BLaER1 (cell line): ENCODE results near the gene FAM110C.
A peak's percentile ranks its signal among the peaks of the same experiment; 100 is the strongest.
"Not testable (repeated sequence)": the region's sequence is repeated elsewhere in the genome, so short reads cannot be mapped to it uniquely, and the experiment has no call there.

Experiments used
- H3K27ac ChIP-seq: shearing (Covaris generic); formaldehyde crosslinking; 2 replicates; pipeline ENCODE4 v1.8.1; 2022
- H3K27me3 ChIP-seq: shearing (Covaris generic); formaldehyde crosslinking; 2 replicates; pipeline ENCODE4 v1.8.1; 2022
- H3K36me3 ChIP-seq: shearing (Covaris generic); formaldehyde crosslinking; 2 replicates; pipeline ENCODE4 v1.8.1; 2022
- H3K4me1 ChIP-seq: shearing (Covaris generic); formaldehyde crosslinking; 2 replicates; pipeline ENCODE4 v1.8.1; 2022
- H3K4me2 ChIP-seq: shearing (Covaris generic); formaldehyde crosslinking; 2 replicates; pipeline ENCODE4 v1.8.1; 2022
- H3K4me3 ChIP-seq: shearing (Covaris generic); formaldehyde crosslinking; 2 replicates; pipeline ENCODE4 v1.8.1; 2022
- H3K9ac ChIP-seq: shearing (Covaris generic); formaldehyde crosslinking; 2 replicates; pipeline ENCODE4 v1.8.1; 2022
- H3K9me3 ChIP-seq: shearing (Covaris generic); formaldehyde crosslinking; 2 replicates; pipeline ENCODE4 v1.8.1; 2022
- H4K20me1 ChIP-seq: shearing (Covaris generic); formaldehyde crosslinking; 2 replicates; pipeline ENCODE4 v1.8.1; 2022
- Cebpa-rat ChIP-seq: shearing (Covaris generic); IDR thresholded peaks from 2 replicates; pipeline ENCODE4 v1.8.1; 2022

The FAM110C gene

DNA sequence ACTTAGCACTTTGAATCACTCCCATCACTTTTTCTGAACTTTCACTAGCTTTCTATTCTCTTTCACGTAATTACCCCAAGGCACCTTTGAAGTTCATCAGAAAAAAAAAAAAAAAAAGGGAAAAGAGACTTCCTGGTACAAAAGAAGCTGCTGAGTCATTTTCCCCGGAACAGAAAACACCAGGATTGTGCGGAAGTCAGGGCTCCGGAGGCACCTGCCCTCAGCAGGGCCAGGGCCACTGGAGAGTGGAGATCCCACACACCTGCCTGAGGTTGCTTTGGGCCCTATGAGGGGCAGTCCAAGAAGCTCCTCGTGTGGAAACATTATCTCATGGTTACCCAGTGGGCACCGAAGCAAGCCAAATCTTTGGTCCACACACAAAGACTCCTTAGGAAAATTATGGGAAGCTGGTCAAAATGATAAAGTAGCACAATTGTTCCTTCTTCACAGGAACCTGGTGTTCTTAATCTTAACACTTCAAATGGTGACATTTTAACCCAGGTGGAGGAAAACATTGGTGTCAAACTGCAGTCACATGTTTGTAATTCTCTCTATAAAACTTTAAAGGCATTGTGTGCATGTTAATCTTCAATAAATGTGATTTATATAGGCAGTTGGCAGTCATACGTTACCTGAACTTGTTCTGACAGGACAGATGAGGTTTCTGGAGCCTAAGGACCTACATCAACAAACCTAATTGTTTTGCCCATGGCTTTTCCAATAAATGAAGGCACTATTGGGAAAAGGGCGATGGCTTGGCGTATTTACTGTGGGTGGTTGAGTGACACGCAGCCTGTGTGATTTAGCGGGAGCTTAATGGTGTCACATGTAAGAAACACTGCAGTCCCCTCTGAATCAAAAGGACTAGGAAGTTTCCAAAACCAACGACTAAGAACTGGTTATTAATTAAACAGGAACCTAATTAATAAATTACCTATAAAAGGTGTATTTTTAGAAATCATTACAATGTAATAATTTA is 23.4 kb upstream of the FAM110C start:
- H3K27me3 ChIP-seq = no peaks in the 10 kb centered on the region
- H3K4me2 ChIP-seq = no peak overlapping the region
- H3K36me3 ChIP-seq = no peaks in the 10 kb centered on the region
- no peaks in the 10 kb centered on the region for H4K20me1 ChIP-seq
- no peak overlapping the region for H3K9ac ChIP-seq
- TF ChIP-seq Cebpa-rat = no peak
- H3K4me1 ChIP-seq = no peaks in the 10 kb centered on the region
- H3K9me3 ChIP-seq = no peaks in the 10 kb centered on the region
- no peak overlapping the region for H3K4me3 ChIP-seq
- H3K27ac ChIP-seq = no peak overlapping the region

DNA sequence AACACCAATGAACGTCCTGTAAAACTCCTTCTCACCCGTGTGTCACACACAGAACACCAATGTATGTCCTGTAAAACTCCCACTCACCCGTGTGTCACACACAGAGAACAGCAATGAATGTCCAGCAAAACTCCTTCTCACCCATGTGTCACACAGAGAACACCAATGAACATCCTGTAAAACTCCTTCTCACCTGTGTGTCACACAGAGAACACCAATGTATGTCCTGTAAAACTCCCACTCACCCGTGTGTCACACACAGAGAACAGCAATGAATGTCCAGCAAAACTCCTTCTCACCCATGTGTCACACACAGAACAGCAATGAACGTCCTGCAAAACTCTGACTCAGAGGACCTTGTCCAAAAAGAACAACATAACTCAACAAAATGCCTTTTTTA is 22.3 kb upstream of the FAM110C start:
- not testable (repeated sequence) for H3K4me2 ChIP-seq, H3K9me3 ChIP-seq, H3K9ac ChIP-seq, H3K27ac ChIP-seq, H4K20me1 ChIP-seq, H3K27me3 ChIP-seq, H3K4me1 ChIP-seq, H3K36me3 ChIP-seq, H3K4me3 ChIP-seq

GRCh38 chr2:66853-67252 is 20.5 kb upstream of the FAM110C start:
- H3K4me3 ChIP-seq = no peak overlapping the region
- no peak overlapping the region for H3K9ac ChIP-seq
- no peaks in the 10 kb centered on the region for H3K9me3 ChIP-seq
- no peak overlapping the region for H3K4me2 ChIP-seq
- no peaks in the 10 kb centered on the region for H4K20me1 ChIP-seq
- no peak for TF ChIP-seq Cebpa-rat
- H3K27ac ChIP-seq = no peak overlapping the region
- no peaks in the 10 kb centered on the region for H3K27me3 ChIP-seq
- H3K4me1 ChIP-seq = no peaks in the 10 kb centered on the region
- H3K36me3 ChIP-seq = no peaks in the 10 kb centered on the region

DNA sequence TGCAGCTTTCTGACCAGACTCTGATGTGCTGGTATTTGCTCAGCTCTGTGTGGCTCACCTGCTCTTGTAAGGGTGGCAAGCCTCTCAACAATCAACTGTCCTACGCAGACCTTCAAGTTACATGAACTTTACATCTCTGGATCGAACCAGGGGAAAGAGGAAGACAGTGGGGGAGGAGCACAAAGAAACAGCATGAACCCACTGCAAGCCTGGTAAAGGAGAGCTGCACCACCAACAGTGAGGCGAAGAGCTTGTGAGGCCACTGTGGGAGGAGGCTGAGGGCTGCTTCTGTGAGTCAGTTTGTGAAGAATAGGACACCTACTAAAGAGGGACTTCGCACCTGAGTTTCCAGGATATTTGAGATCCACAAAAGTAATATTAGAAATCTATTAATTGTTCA is 18.8 kb upstream of the FAM110C start:
- TF ChIP-seq Cebpa-rat = no peak
- Histone ChIP-seq H3K4me1 (no peaks in the 10 kb centered on the region), H3K9ac (no peak overlapping the region), H3K4me3 (no peak overlapping the region), H3K27ac (no peak overlapping the region), H3K36me3 (no peaks in the 10 kb centered on the region), H3K27me3 (no peaks in the 10 kb centered on the region), H4K20me1 (no peaks in the 10 kb centered on the region), H3K4me2 (no peak overlapping the region), H3K9me3 (peaks cover 5% of the 10 kb centered on the region)

GRCh38 chr2:55587-56448 is 9.5 kb upstream of the FAM110C start:
- H3K9me3 ChIP-seq = peaks cover 46% of the 10 kb centered on the region
- 0 out of 2 replicates have a peak, but pooled peaks cover 6% of the 10 kb centered on the region for H3K36me3 ChIP-seq
- H3K4me1 ChIP-seq = no peaks in the 10 kb centered on the region
- no peaks in the 10 kb centered on the region for H3K27me3 ChIP-seq
- H3K9ac ChIP-seq = no peak overlapping the region
- no peak overlapping the region for H3K27ac ChIP-seq
- TF ChIP-seq Cebpa-rat = no peak
- no peak overlapping the region for H3K4me2 ChIP-seq
- H4K20me1 ChIP-seq = no peaks in the 10 kb centered on the region
- H3K4me3 ChIP-seq = no peak overlapping the region

GRCh38 chr2:51613-52012 is 5.3 kb upstream of the FAM110C start:
- H3K9me3 ChIP-seq = peaks cover 14% of the 10 kb centered on the region
- no peak for TF ChIP-seq Cebpa-rat
- no peak overlapping the region for H3K9ac ChIP-seq
- H3K4me1 ChIP-seq = peaks cover 9% of the 10 kb centered on the region; the same call in 1 of the 2 replicates
- no peaks in the 10 kb centered on the region for H4K20me1 ChIP-seq
- H3K4me2 ChIP-seq = no peak overlapping the region
- no peaks in the 10 kb centered on the region for H3K36me3 ChIP-seq
- H3K4me3 ChIP-seq = no peak overlapping the region
- H3K27me3 ChIP-seq = peaks cover 15% of the 10 kb centered on the region
- H3K27ac ChIP-seq = no peak overlapping the region

GRCh38 chr2:47737-48136 is 1.4 kb upstream of the FAM110C start:
- TF ChIP-seq Cebpa-rat = no peak
- H3K4me3 ChIP-seq = no peak overlapping the region
- H3K4me1 ChIP-seq = peaks cover 21% of the 10 kb centered on the region
- H4K20me1 ChIP-seq = no peaks in the 10 kb centered on the region
- no peak overlapping the region for H3K27ac ChIP-seq
- no peak overlapping the region for H3K9ac ChIP-seq
- peaks cover 54% of the 10 kb centered on the region for H3K27me3 ChIP-seq
- peaks cover 24% of the 10 kb centered on the region for H3K9me3 ChIP-seq
- no peaks in the 10 kb centered on the region for H3K36me3 ChIP-seq
- no peak overlapping the region for H3K4me2 ChIP-seq

- Histone ChIP-seq H3K36me3 (no peaks in the 10 kb centered on the region), H3K9ac (no peak overlapping the region), H3K4me2 (peak overlapping the region; percentile 92; the same call in 1 of the 2 replicates), H3K4me3 (no peak overlapping the region), H3K27ac (no peak overlapping the region), H4K20me1 (no peaks in the 10 kb centered on the region), H3K27me3 (peaks cover 54% of the 10 kb centered on the region), H3K4me1 (peaks cover 21% of the 10 kb centered on the region), H3K9me3 (peaks cover 24% of the 10 kb centered on the region)
- TF ChIP-seq Cebpa-rat = no peak
Measured at GRCh38 chr2:47346-47725, 1.0 kb upstream of the FAM110C start.

DNA sequence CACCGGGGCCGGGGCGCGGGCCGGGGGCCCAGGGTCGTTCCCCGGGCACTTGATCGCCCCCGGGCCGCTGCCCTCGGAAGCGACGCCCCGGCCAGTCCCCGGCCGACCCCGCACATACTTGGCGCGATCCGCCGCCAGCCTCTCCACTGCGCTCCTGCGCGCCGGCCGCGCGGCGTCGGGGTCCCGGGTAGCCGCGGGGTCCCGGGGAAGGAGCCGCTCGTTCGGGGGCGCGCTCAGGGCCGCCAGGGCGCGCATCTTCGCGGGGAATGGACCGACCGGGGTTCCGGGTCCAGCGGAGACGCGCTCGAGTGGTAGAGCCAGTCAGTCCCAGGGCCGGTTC is 204 bp downstream of the FAM110C start:
- Histone ChIP-seq H4K20me1 (no peaks in the 10 kb centered on the region), H3K36me3 (no peaks in the 10 kb centered on the region), H3K4me2 (peak overlapping the region; percentile 92), H3K4me1 (peaks cover 21% of the 10 kb centered on the region), H3K9me3 (peaks cover 24% of the 10 kb centered on the region), H3K9ac (peak overlapping the region; percentile 57; the same call in 1 of the 2 replicates), H3K27me3 (peaks cover 54% of the 10 kb centered on the region), H3K27ac (no peak overlapping the region), H3K4me3 (peak overlapping the region; percentile 73)
- no peak for TF ChIP-seq Cebpa-rat
